Activated naive CD4-positive, alpha-beta T cell treated with anti-CD3 and anti-CD28 coated beads, Interleukin-2, amount 50 U/mL, for 24 hours (primary cell): Measurements from ENCODE around the gene SP3.

Source experiments
- H3K27ac Mint-ChIP-seq: one replicate; pipeline ENCODE4 v1.8.0; 2021; ENCODE audit warnings: mild to moderate bottlenecking, mixed read lengths
- H3K27me3 Mint-ChIP-seq: one replicate; pipeline ENCODE4 v1.8.0; 2021; ENCODE audit warnings: mixed read lengths
- H3K36me3 Mint-ChIP-seq: one replicate; pipeline ENCODE4 v1.8.0; 2021; ENCODE audit warnings: mixed read lengths
- H3K4me1 Mint-ChIP-seq: one replicate; pipeline ENCODE4 v1.8.0; 2021; ENCODE audit warnings: mixed read lengths
- H3K4me3 Mint-ChIP-seq: one replicate; pipeline ENCODE4 v1.8.0; 2021; ENCODE audit warnings: mild to moderate bottlenecking, mixed read lengths
- H3K9me3 Mint-ChIP-seq: one replicate; pipeline ENCODE4 v1.8.0; 2021; ENCODE audit warnings: mixed read lengths

Gene SP3

GRCh38 chr2:173984866-173985604 lies 19.9 kb upstream of the SP3 start:
- Mint-ChIP-seq H3K36me3 (no peaks in the 10 kb centered on the region), H3K4me1 (peaks cover 8% of the 10 kb centered on the region), H3K27me3 (no peaks in the 10 kb centered on the region), H3K9me3 (no peaks in the 10 kb centered on the region), H3K27ac (no peak overlapping the region), H3K4me3 (no peak overlapping the region)

GRCh38 chr2:173983391-173983871 lies 18.3 kb upstream of the SP3 start:
- Mint-ChIP-seq H3K27me3 (no peaks in the 10 kb centered on the region), H3K9me3 (no peaks in the 10 kb centered on the region), H3K27ac (no peak overlapping the region), H3K4me3 (no peak overlapping the region), H3K4me1 (peaks cover 17% of the 10 kb centered on the region), H3K36me3 (no peaks in the 10 kb centered on the region)

GRCh38 chr2:173982918-173983317 lies 17.7 kb upstream of the SP3 start:
- Mint-ChIP-seq H3K27ac (no peak overlapping the region), H3K27me3 (no peaks in the 10 kb centered on the region), H3K4me1 (peaks cover 19% of the 10 kb centered on the region), H3K4me3 (no peak overlapping the region), H3K9me3 (no peaks in the 10 kb centered on the region), H3K36me3 (no peaks in the 10 kb centered on the region)

- H3K27ac Mint-ChIP-seq, result no peak overlapping the region
- H3K4me3 Mint-ChIP-seq, result no peak overlapping the region
- H3K4me1 Mint-ChIP-seq, result peaks cover 19% of the 10 kb centered on the region
- H3K27me3 Mint-ChIP-seq, result no peaks in the 10 kb centered on the region
- no peaks in the 10 kb centered on the region for H3K9me3 Mint-ChIP-seq
- H3K36me3 Mint-ChIP-seq, result no peaks in the 10 kb centered on the region
Measured at GRCh38 chr2:173982182-173982714, 17.1 kb upstream of the SP3 start.

- H3K27me3 Mint-ChIP-seq, result no peaks in the 10 kb centered on the region
- H3K4me3 Mint-ChIP-seq, result no peak overlapping the region
- no peaks in the 10 kb centered on the region for H3K36me3 Mint-ChIP-seq
- no peaks in the 10 kb centered on the region for H3K9me3 Mint-ChIP-seq
- H3K27ac Mint-ChIP-seq, result no peak overlapping the region
- peaks cover 19% of the 10 kb centered on the region for H3K4me1 Mint-ChIP-seq
Measured at GRCh38 chr2:173981520-173981919, 16.3 kb upstream of the SP3 start.

GRCh38 chr2:173979751-173980351 lies 14.7 kb upstream of the SP3 start:
- Mint-ChIP-seq H3K4me3 (no peak overlapping the region), H3K27me3 (no peaks in the 10 kb centered on the region), H3K27ac (no peak overlapping the region), H3K36me3 (no peaks in the 10 kb centered on the region), H3K9me3 (no peaks in the 10 kb centered on the region), H3K4me1 (peaks cover 11% of the 10 kb centered on the region)

- no peaks in the 10 kb centered on the region for H3K27me3 Mint-ChIP-seq
- no peak overlapping the region for H3K27ac Mint-ChIP-seq
- no peak overlapping the region for H3K4me3 Mint-ChIP-seq
- H3K9me3 Mint-ChIP-seq, result no peaks in the 10 kb centered on the region
- no peaks in the 10 kb centered on the region for H3K36me3 Mint-ChIP-seq
- H3K4me1 Mint-ChIP-seq, result peaks cover 10% of the 10 kb centered on the region
Measured at GRCh38 chr2:173978447-173978846, 13.3 kb upstream of the SP3 start.

GRCh38 chr2:173972636-173973035 lies 7.5 kb upstream of the SP3 start:
- H3K9me3 Mint-ChIP-seq, result no peaks in the 10 kb centered on the region
- no peaks in the 10 kb centered on the region for H3K27me3 Mint-ChIP-seq
- H3K4me3 Mint-ChIP-seq, result no peak overlapping the region
- no peak overlapping the region for H3K27ac Mint-ChIP-seq
- no peaks in the 10 kb centered on the region for H3K4me1 Mint-ChIP-seq
- no peaks in the 10 kb centered on the region for H3K36me3 Mint-ChIP-seq

- Mint-ChIP-seq H3K36me3 (no peaks in the 10 kb centered on the region), H3K4me3 (no peak overlapping the region), H3K27ac (no peak overlapping the region), H3K4me1 (no peaks in the 10 kb centered on the region), H3K27me3 (no peaks in the 10 kb centered on the region), H3K9me3 (no peaks in the 10 kb centered on the region)
Measured at GRCh38 chr2:173972165-173972564, 7.0 kb upstream of the SP3 start.

GRCh38 chr2:173970516-173970924 lies 5.3 kb upstream of the SP3 start:
- no peaks in the 10 kb centered on the region for H3K27me3 Mint-ChIP-seq

GRCh38 chr2:173969886-173970285 lies 4.7 kb upstream of the SP3 start:
- no peaks in the 10 kb centered on the region for H3K36me3 Mint-ChIP-seq
- H3K4me3 Mint-ChIP-seq, result no peak overlapping the region
- no peaks in the 10 kb centered on the region for H3K27me3 Mint-ChIP-seq
- no peak overlapping the region for H3K27ac Mint-ChIP-seq
- no peaks in the 10 kb centered on the region for H3K9me3 Mint-ChIP-seq
- peaks cover 13% of the 10 kb centered on the region for H3K4me1 Mint-ChIP-seq

More at GRCh38 chr2:173970516-173970924, 5.3 kb upstream of the SP3 start:
- Mint-ChIP-seq H3K27ac (no peak overlapping the region), H3K4me1 (peaks cover 13% of the 10 kb centered on the region), H3K4me3 (no peak overlapping the region), H3K9me3 (no peaks in the 10 kb centered on the region), H3K36me3 (no peaks in the 10 kb centered on the region)

- Mint-ChIP-seq H3K9me3 (no peaks in the 10 kb centered on the region), H3K27me3 (no peaks in the 10 kb centered on the region), H3K4me1 (peaks cover 13% of the 10 kb centered on the region), H3K27ac (no peak overlapping the region), H3K36me3 (no peaks in the 10 kb centered on the region), H3K4me3 (no peak overlapping the region)
Measured at GRCh38 chr2:173968551-173968950, 3.4 kb upstream of the SP3 start.

- peak overlapping the region; percentile 92 for H3K4me3 Mint-ChIP-seq
- peak overlapping the region; percentile 99 for H3K27ac Mint-ChIP-seq
- no peaks in the 10 kb centered on the region for H3K27me3 Mint-ChIP-seq
- H3K4me1 Mint-ChIP-seq, result peaks cover 28% of the 10 kb centered on the region
- H3K9me3 Mint-ChIP-seq, result no peaks in the 10 kb centered on the region
- H3K36me3 Mint-ChIP-seq, result peaks cover 8% of the 10 kb centered on the region
Measured at GRCh38 chr2:173966274-173967098, 1.3 kb upstream of the SP3 start.

GRCh38 chr2:173964565-173965371 lies 405 bp downstream of the SP3 start:
- H3K9me3 Mint-ChIP-seq, result no peaks in the 10 kb centered on the region
- H3K4me1 Mint-ChIP-seq, result peaks cover 42% of the 10 kb centered on the region
- H3K4me3 Mint-ChIP-seq, result peak overlapping the region; percentile 92
- H3K36me3 Mint-ChIP-seq, result peaks cover 19% of the 10 kb centered on the region
- peak overlapping the region; percentile 99 for H3K27ac Mint-ChIP-seq
- no peaks in the 10 kb centered on the region for H3K27me3 Mint-ChIP-seq
